Breast epithelium (tissue), 4 donors: ENCODE results near the gene FBN1. TPM values are rescaled to one million over a fixed set of nuclear protein-coding genes. Genes with fewer than 3 reads are reported as not detected.

Source experiments
- DNase-seq, 2 donors: peaks; one replicate each; pipeline ENCODE4 v3.0.0-alpha.2; 2019; ENCODE audit warnings: low spot score in 2 of 2
- H3K27ac ChIP-seq, 2 donors: fragments of 200-600 bp; sonication (generic) in 1 of 2; one replicate each; pipeline ENCODE4 v1.5.1; 2016 to 2019; ENCODE audit warnings: mild to moderate bottlenecking in 1 of 2
- H3K27me3 ChIP-seq, 2 donors: fragments of 200-600 bp; sonication (generic) in 1 of 2; one replicate each; pipeline versions ENCODE4 v1.5.1 to v1.6.0; 2017 to 2019; ENCODE audit warnings: control low read depth in 1 of 2, mild to moderate bottlenecking in 1 of 2
- H3K36me3 ChIP-seq: fragments of 200-600 bp; one replicate; pipeline ENCODE4 v1.5.1; 2019
- H3K4me1 ChIP-seq, 2 donors: fragments of 200-600 bp; sonication (generic); one replicate each; pipeline ENCODE4 v1.5.1; 2016 to 2019; ENCODE audit warnings: control low read depth in 1 of 2
- H3K4me3 ChIP-seq, 3 donors: fragments of 200-600 bp; sonication (generic); 1 replicate in 2 of 3; 2 replicates in 1 of 3; pipeline ENCODE4 v1.5.1; 2016 to 2019; ENCODE audit warnings: mild to moderate bottlenecking in 3 of 3, moderate library complexity in 2 of 3
- H3K9me3 ChIP-seq, 2 donors: fragments of 200-600 bp; sonication (generic) in 1 of 2; one replicate each; pipeline ENCODE4 v1.5.1; 2016 to 2019; ENCODE audit warnings: control low read depth in 1 of 2
- CTCF ChIP-seq, 3 donors: fragments of 450-650 bp; IDR thresholded peaks; one replicate each; pipeline ENCODE4 v1.5.1; 2016 to 2017; ENCODE audit warnings: antibody characterized with exemption in 3 of 3, mild to moderate bottlenecking in 3 of 3, moderate library complexity in 3 of 3
- POLR2A ChIP-seq: fragments of 450-650 bp; IDR thresholded peaks from one replicate; pipeline ENCODE4 v1.6.1; 2016; ENCODE audit warnings: antibody characterized with exemption, mild to moderate bottlenecking, moderate library complexity
- POLR2AphosphoS5 ChIP-seq, 3 donors: sonication (generic); formaldehyde crosslinking; IDR thresholded peaks; one replicate each; pipeline ENCODE4 v1.6.1; 2017; ENCODE audit warnings: antibody characterized with exemption in 3 of 3
- intact Hi-C: fragments of 100-400 bp; cut with DNase I; formaldehyde crosslinking; loops from one replicate; pipeline ENCODE4 v1.15.1; 2023; ENCODE audit warnings: low total_unique reads
- total RNA-seq, 3 donors: library from RNA; depleted of rRNA; stranded (reverse); fragments of >200 nt; gene quantifications; one replicate each; pipeline ENCODE4 v1.1.0, GENCODE V29; 2016

The FBN1 gene
- total RNA-seq, 3 donors from 2014 or later = 38.5 to 210 (median 83.2) TPM

GRCh38 chr15:48560321-48561051 is 85.0 kb downstream of the FBN1 start:
- no peak for DNase-seq
- Histone ChIP-seq H3K4me1 (no peaks in the 10 kb centered on the region), H3K36me3 (no peaks in the 10 kb centered on the region), H3K9me3 (no peaks in the 10 kb centered on the region), H3K4me3 (no peak overlapping the region), H3K27ac (peak overlapping the region in 1 of 2 donors; percentile 43), H3K27me3 (no peaks in the 10 kb centered on the region)
- no peak for TF ChIP-seq POLR2AphosphoS5 (IDR thresholded peaks at IDR 0.05)
- no peak for TF ChIP-seq CTCF (IDR thresholded peaks at IDR 0.05)
- no peak for TF ChIP-seq POLR2A
- intact Hi-C loops = loop anchor here (2.0 kb wide), 1 partner anchor 46 kb away; no protein-coding TSS in a partner anchor

- H3K9me3 ChIP-seq = no peaks in the 10 kb centered on the region
- intact Hi-C loops = no loop called here
- H3K27me3 ChIP-seq = no peaks in the 10 kb centered on the region
- H3K4me1 ChIP-seq = no peaks in the 10 kb centered on the region
- H3K27ac ChIP-seq = peak overlapping the region; percentile 20 to 23
- no peaks in the 10 kb centered on the region for H3K36me3 ChIP-seq
- H3K4me3 ChIP-seq = no peak overlapping the region
- no peak for DNase-seq
- no peak for TF ChIP-seq POLR2AphosphoS5 (IDR thresholded peaks at IDR 0.05)
- TF ChIP-seq CTCF (IDR thresholded peaks at IDR 0.05) = no peak
- no peak for TF ChIP-seq POLR2A
Measured at GRCh38 chr15:48559285-48559684, 86.2 kb downstream of the FBN1 start.

DNA sequence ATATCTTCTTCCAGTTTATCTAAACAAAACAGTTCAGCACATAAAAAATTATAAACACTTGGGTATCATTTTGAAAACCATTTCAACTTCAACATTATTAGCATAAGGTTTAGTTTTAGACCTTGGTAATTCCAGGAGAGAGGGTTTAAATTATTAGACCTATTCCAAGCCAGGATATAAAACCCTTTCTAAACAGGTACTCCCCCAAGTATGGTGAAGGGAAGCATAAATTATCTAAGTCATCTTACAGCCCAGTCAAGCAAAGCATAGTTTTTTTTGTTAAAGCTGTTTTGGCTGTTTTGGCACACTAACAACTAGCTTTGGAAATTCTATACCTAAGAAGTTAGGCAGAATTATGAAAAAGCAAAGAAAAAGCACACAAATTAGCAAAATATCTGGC is 87.3 kb downstream of the FBN1 start:
- Histone ChIP-seq H3K36me3 (no peaks in the 10 kb centered on the region), H3K4me1 (no peaks in the 10 kb centered on the region), H3K27me3 (no peaks in the 10 kb centered on the region), H3K4me3 (no peak overlapping the region), H3K27ac (no peak overlapping the region), H3K9me3 (no peaks in the 10 kb centered on the region)
- no peak for TF ChIP-seq CTCF (IDR thresholded peaks at IDR 0.05)
- TF ChIP-seq POLR2AphosphoS5 (IDR thresholded peaks at IDR 0.05) = no peak
- TF ChIP-seq POLR2A = no peak
- DNase-seq = no peak
- intact Hi-C loops = no loop called here

GRCh38 chr15:48557335-48557734 is 88.2 kb downstream of the FBN1 start:
- Histone ChIP-seq H3K36me3 (no peaks in the 10 kb centered on the region), H3K4me1 (no peaks in the 10 kb centered on the region), H3K9me3 (no peaks in the 10 kb centered on the region), H3K27me3 (no peaks in the 10 kb centered on the region), H3K4me3 (no peak overlapping the region), H3K27ac (no peak overlapping the region)
- DNase-seq = no peak
- TF ChIP-seq CTCF (IDR thresholded peaks at IDR 0.05) (no peak), POLR2AphosphoS5 (IDR thresholded peaks at IDR 0.05) (no peak), POLR2A (no peak)
- intact Hi-C loops = no loop called here

DNA sequence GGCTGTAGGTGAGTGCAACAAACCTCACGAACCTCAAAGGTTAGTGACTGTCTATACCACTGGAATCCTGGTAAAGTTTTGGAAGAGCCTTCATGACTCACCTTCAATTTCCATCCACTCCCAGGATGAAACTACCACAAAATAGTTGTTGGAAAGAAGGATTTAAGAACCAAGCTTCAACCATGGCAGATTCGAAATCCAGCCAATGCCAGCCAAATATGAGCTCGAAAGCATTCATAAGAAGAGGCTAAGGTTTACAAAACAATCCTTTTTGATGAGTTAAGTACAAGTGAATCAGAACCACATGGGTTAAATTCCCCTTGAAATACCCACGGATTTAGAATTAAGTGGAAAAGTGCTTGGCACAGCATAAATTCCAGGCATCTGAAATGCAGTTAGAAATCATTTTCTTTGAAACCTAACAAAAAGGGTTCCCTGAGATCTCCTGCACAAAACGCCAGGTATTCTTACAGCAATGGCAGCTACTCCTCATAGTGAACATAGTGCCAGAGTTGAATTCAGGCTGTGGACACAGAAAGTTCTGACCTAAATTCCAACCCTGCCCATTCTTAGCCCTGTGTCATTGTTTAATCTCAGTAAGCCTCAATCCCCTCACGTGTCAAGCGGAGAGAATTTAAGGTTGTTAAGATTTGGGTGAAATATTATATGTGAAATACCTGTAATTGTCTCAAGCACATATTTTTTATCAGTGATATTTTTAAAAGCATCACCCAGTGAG is 89.2 kb downstream of the FBN1 start:
- Histone ChIP-seq H3K27ac (no peak overlapping the region), H3K4me3 (no peak overlapping the region), H3K4me1 (no peaks in the 10 kb centered on the region), H3K36me3 (no peaks in the 10 kb centered on the region), H3K27me3 (no peaks in the 10 kb centered on the region), H3K9me3 (no peaks in the 10 kb centered on the region)
- intact Hi-C loops = no loop called here
- TF ChIP-seq POLR2AphosphoS5 (IDR thresholded peaks at IDR 0.05) (no peak), CTCF (IDR thresholded peaks at IDR 0.05) (no peak), POLR2A (no peak)
- no peak for DNase-seq
